CD4-positive, CD25-positive, alpha-beta regulatory T cell (primary cell): Measurements from ENCODE around the gene RGMA. TPM values are rescaled to one million over a fixed set of nuclear protein-coding genes. Genes with fewer than 3 reads are reported as not detected.
A peak's percentile ranks its signal among the peaks of the same experiment; 100 is the strongest.

ENCODE experiments used
- ATAC-seq, 2 donors: fragments of 150-1000 bp; cut with Tn5 transposase; one replicate each; pipeline ENCODE4 v1.10.0; 2021; ENCODE audit warnings: low read depth in 2 of 2, moderate number of reproducible peaks in 2 of 2, moderate library complexity in 1 of 2
- DNase-seq, 3 donors: peaks; one replicate each; pipeline versions ENCODE4 v3.0.0 to v3.0.0-alpha.2; 2012 to 2022; ENCODE audit warnings: mixed read lengths in 1 of 3
- H3K27ac ChIP-seq: one replicate; pipeline ENCODE4 v1.7.0; 2013; ENCODE audit warnings: mild to moderate bottlenecking, low read length; ENCODE audit not compliant: insufficient read depth, poor library complexity, severe bottlenecking
- H3K27me3 ChIP-seq: one replicate; pipeline ENCODE4 v1.7.0; 2013; ENCODE audit warnings: low read length; ENCODE audit not compliant: control insufficient read depth, insufficient read depth
- H3K36me3 ChIP-seq: one replicate; pipeline ENCODE4 v1.7.0; 2013; ENCODE audit warnings: mild to moderate bottlenecking, low read length, moderate library complexity; ENCODE audit not compliant: control insufficient read depth, insufficient read depth
- H3K4me1 ChIP-seq: 2 replicates; pipeline ENCODE4 v1.7.0; 2013; ENCODE audit warnings: mild to moderate bottlenecking, low read length; ENCODE audit not compliant: insufficient read depth, control insufficient read depth, poor library complexity, severe bottlenecking
- H3K4me3 ChIP-seq: one replicate; pipeline ENCODE4 v1.7.0; 2013; ENCODE audit warnings: low read depth, mild to moderate bottlenecking, low read length, moderate library complexity
- H3K9me3 ChIP-seq, 2 experiments: 1 replicate in 1 of 2; 2 replicates in 1 of 2; pipeline ENCODE4 v1.7.0; 2013; ENCODE audit warnings: low read length in 2 of 2, mild to moderate bottlenecking in 1 of 2, moderate library complexity in 1 of 2; ENCODE audit not compliant: control insufficient read depth in 2 of 2
- H3K27ac Mint-ChIP-seq, 3 donors: one replicate each; pipeline ENCODE4 v1.8.0; 2020 to 2022; ENCODE audit warnings: mild to moderate bottlenecking in 3 of 3, mixed read lengths in 3 of 3, moderate library complexity in 2 of 3
- H3K27me3 Mint-ChIP-seq: one replicate; pipeline ENCODE4 v1.8.0; 2022; ENCODE audit warnings: mild to moderate bottlenecking, mixed read lengths
- H3K36me3 Mint-ChIP-seq: one replicate; pipeline ENCODE4 v1.8.0; 2020; ENCODE audit warnings: mixed read lengths
- H3K4me1 Mint-ChIP-seq, 4 donors: one replicate each; pipeline ENCODE4 v1.8.0; 2020 to 2022; ENCODE audit warnings: mixed read lengths in 4 of 4, mild to moderate bottlenecking in 1 of 4
- H3K4me3 Mint-ChIP-seq, 4 donors: one replicate each; pipeline ENCODE4 v1.8.0; 2020 to 2022; ENCODE audit warnings: mild to moderate bottlenecking in 4 of 4, mixed read lengths in 4 of 4, moderate library complexity in 3 of 4
- H3K9me3 Mint-ChIP-seq, 7 donors: one replicate each; pipeline ENCODE4 v1.8.0; 2020 to 2022; ENCODE audit warnings: mixed read lengths in 7 of 7, mild to moderate bottlenecking in 3 of 7, moderate library complexity in 2 of 7
- polyA plus RNA-seq, 4 donors: library from polyadenylated mRNA; unstranded; fragments of 300-500 nt; fragmentation: Illumina TruSeq; gene quantifications; one replicate each; pipeline ENCODE4 v1.2.3, GENCODE V29; 2021
- total RNA-seq: library from RNA; stranded (reverse); gene quantifications from one replicate; pipeline ENCODE4 v1.2.3, GENCODE V29; 2022

The RGMA gene
- total and polyA plus RNA-seq, 5 donors from 2014 or later: 0.49 TPM; not detected in 4

- Histone ChIP-seq H3K27me3 (peaks cover 8% of the 10 kb centered on the region), H3K36me3 (no peaks in the 10 kb centered on the region), H3K9me3 (no peaks in the 10 kb centered on the region), H3K4me1 (no peaks in the 10 kb centered on the region), H3K27ac (no peak overlapping the region), H3K4me3 (no peak overlapping the region)
- peaks cover 0 to 17% (median 7%) of the 10 kb centered on the region in 4 donors for H3K4me1 Mint-ChIP-seq
- no peak for DNase-seq
- peak overlapping the region in 1 of 4 donors; percentile 48 for H3K4me3 Mint-ChIP-seq
- no peak for ATAC-seq
- no peaks in the 10 kb centered on the region for H3K9me3 Mint-ChIP-seq
- H3K27ac Mint-ChIP-seq: no peak overlapping the region
- H3K27me3 Mint-ChIP-seq: peaks cover 73% of the 10 kb centered on the region
- H3K36me3 Mint-ChIP-seq: no peaks in the 10 kb centered on the region
These were observed 17.0 kb downstream of the RGMA start for GRCh38 chr15:93072011-93072410.

GRCh38 chr15:93071469-93071936 lies 17.5 kb downstream of the RGMA start:
- H3K4me1 Mint-ChIP-seq: peaks cover 0 to 17% (median 7%) of the 10 kb centered on the region in 4 donors
- H3K27me3 Mint-ChIP-seq: peaks cover 73% of the 10 kb centered on the region
- Histone ChIP-seq H3K36me3 (no peaks in the 10 kb centered on the region), H3K4me3 (no peak overlapping the region), H3K27me3 (peaks cover 8% of the 10 kb centered on the region), H3K27ac (no peak overlapping the region), H3K9me3 (no peaks in the 10 kb centered on the region), H3K4me1 (no peaks in the 10 kb centered on the region)
- DNase-seq (no peak), ATAC-seq (no peak)
- no peak overlapping the region for H3K27ac Mint-ChIP-seq
- no peaks in the 10 kb centered on the region for H3K9me3 Mint-ChIP-seq
- no peaks in the 10 kb centered on the region for H3K36me3 Mint-ChIP-seq
- H3K4me3 Mint-ChIP-seq: no peak overlapping the region

- ATAC-seq (no peak), DNase-seq (no peak)
- H3K9me3 ChIP-seq: no peaks in the 10 kb centered on the region
- Mint-ChIP-seq H3K27me3 (peaks cover 65% of the 10 kb centered on the region), H3K27ac (no peak overlapping the region), H3K36me3 (no peaks in the 10 kb centered on the region), H3K4me1 (peaks cover 0 to 17% (median 7%) of the 10 kb centered on the region in 4 donors), H3K9me3 (no peaks in the 10 kb centered on the region), H3K4me3 (no peak overlapping the region)
- H3K27me3 ChIP-seq: peaks cover 8% of the 10 kb centered on the region
- no peak overlapping the region for H3K4me3 ChIP-seq
- H3K36me3 ChIP-seq: no peaks in the 10 kb centered on the region
- no peaks in the 10 kb centered on the region for H3K4me1 ChIP-seq
- no peak overlapping the region for H3K27ac ChIP-seq
These were observed 18.3 kb downstream of the RGMA start for GRCh38 chr15:93070551-93071296.

- peaks cover 8% of the 10 kb centered on the region for H3K27me3 ChIP-seq
- no peaks in the 10 kb centered on the region for H3K36me3 ChIP-seq
- no peaks in the 10 kb centered on the region for H3K9me3 Mint-ChIP-seq
- H3K4me1 ChIP-seq: no peaks in the 10 kb centered on the region
- ATAC-seq (no peak), DNase-seq (no peak)
- H3K36me3 Mint-ChIP-seq: no peaks in the 10 kb centered on the region
- H3K4me3 Mint-ChIP-seq: no peak overlapping the region
- H3K27ac Mint-ChIP-seq: no peak overlapping the region
- peaks cover 0 to 17% (median 7%) of the 10 kb centered on the region in 4 donors for H3K4me1 Mint-ChIP-seq
- no peak overlapping the region for H3K27ac ChIP-seq
- peaks cover 60% of the 10 kb centered on the region for H3K27me3 Mint-ChIP-seq
- H3K9me3 ChIP-seq: no peaks in the 10 kb centered on the region
- no peak overlapping the region for H3K4me3 ChIP-seq
These were observed 18.9 kb downstream of the RGMA start for GRCh38 chr15:93070132-93070531.

- Histone ChIP-seq H3K4me3 (no peak overlapping the region), H3K36me3 (no peaks in the 10 kb centered on the region)
- peaks cover 50% of the 10 kb centered on the region for H3K27me3 Mint-ChIP-seq
These were observed 20.3 kb downstream of the RGMA start for GRCh38 chr15:93068581-93069199.

GRCh38 chr15:93067649-93068085 lies 21.3 kb downstream of the RGMA start:
- H3K9me3 Mint-ChIP-seq: no peaks in the 10 kb centered on the region

More at GRCh38 chr15:93068581-93069199, 20.3 kb downstream of the RGMA start:
- Histone ChIP-seq H3K4me1 (no peaks in the 10 kb centered on the region), H3K9me3 (no peaks in the 10 kb centered on the region), H3K27me3 (peaks cover 6% of the 10 kb centered on the region), H3K27ac (no peak overlapping the region)
- DNase-seq (no peak), ATAC-seq (no peak)
- Mint-ChIP-seq H3K27ac (no peak overlapping the region), H3K4me3 (no peak overlapping the region), H3K9me3 (no peaks in the 10 kb centered on the region), H3K36me3 (no peaks in the 10 kb centered on the region), H3K4me1 (peaks cover 0 to 13% (median 7%) of the 10 kb centered on the region in 4 donors)

GRCh38 chr15:93066834-93067648 lies 22.0 kb downstream of the RGMA start:
- Histone ChIP-seq H3K4me3 (no peak overlapping the region), H3K27ac (no peak overlapping the region), H3K9me3 (no peaks in the 10 kb centered on the region), H3K4me1 (no peaks in the 10 kb centered on the region), H3K36me3 (no peaks in the 10 kb centered on the region), H3K27me3 (peaks cover 5% of the 10 kb centered on the region)
- H3K36me3 Mint-ChIP-seq: no peaks in the 10 kb centered on the region
- no peak overlapping the region for H3K4me3 Mint-ChIP-seq
- H3K27ac Mint-ChIP-seq: no peak overlapping the region
- H3K27me3 Mint-ChIP-seq: peaks cover 37% of the 10 kb centered on the region
- DNase-seq (no peak), ATAC-seq (no peak)
- H3K9me3 Mint-ChIP-seq: peaks cover 0 to 2% (median 0%) of the 10 kb centered on the region in 7 donors
- peaks cover 0 to 5% (median 3%) of the 10 kb centered on the region in 4 donors for H3K4me1 Mint-ChIP-seq

More at GRCh38 chr15:93067649-93068085, 21.3 kb downstream of the RGMA start:
- Mint-ChIP-seq H3K36me3 (no peaks in the 10 kb centered on the region), H3K27ac (no peak overlapping the region), H3K27me3 (peaks cover 43% of the 10 kb centered on the region), H3K4me3 (no peak overlapping the region), H3K4me1 (peaks cover 0 to 9% (median 5%) of the 10 kb centered on the region in 4 donors)
- H3K36me3 ChIP-seq: no peaks in the 10 kb centered on the region
- no peaks in the 10 kb centered on the region for H3K4me1 ChIP-seq
- H3K27ac ChIP-seq: no peak overlapping the region
- DNase-seq (no peak), ATAC-seq (no peak)
- peaks cover 6% of the 10 kb centered on the region for H3K27me3 ChIP-seq
- H3K4me3 ChIP-seq: no peak overlapping the region
- no peaks in the 10 kb centered on the region for H3K9me3 ChIP-seq
